GM19193 (cell line): ENCODE data around the gene SLC9A9.

Experiments
- POLR2A ChIP-seq: IDR thresholded peaks from 4 replicates; pipeline ENCODE4 v1.6.1; 2011; ENCODE audit not compliant: insufficient read depth, insufficient read length; ENCODE audit errors: extremely low read depth

The SLC9A9 gene

GRCh38 chr3:143383421-143383820 lies 464.8 kb downstream of the SLC9A9 start:
- TF ChIP-seq POLR2A: no peak

- no peak for TF ChIP-seq POLR2A
Observed at GRCh38 chr3:143382816-143383215, 465.5 kb downstream of the SLC9A9 start.

- no peak for TF ChIP-seq POLR2A
Observed at GRCh38 chr3:143380449-143380848, 467.8 kb downstream of the SLC9A9 start.

GRCh38 chr3:143375698-143376097 lies 472.6 kb downstream of the SLC9A9 start:
- no peak for TF ChIP-seq POLR2A

- TF ChIP-seq POLR2A: no peak
Observed at GRCh38 chr3:143367171-143367570, 481.1 kb downstream of the SLC9A9 start.

GRCh38 chr3:143366672-143367071 lies 481.6 kb downstream of the SLC9A9 start:
- no peak for TF ChIP-seq POLR2A

- no peak for TF ChIP-seq POLR2A
Observed at GRCh38 chr3:143363949-143364348, 484.3 kb downstream of the SLC9A9 start.

GRCh38 chr3:143363276-143363675 lies 485.0 kb downstream of the SLC9A9 start:
- no peak for TF ChIP-seq POLR2A

- TF ChIP-seq POLR2A: no peak
Observed at GRCh38 chr3:143362115-143362991, 485.9 kb downstream of the SLC9A9 start.

- no peak for TF ChIP-seq POLR2A
Observed at GRCh38 chr3:143361589-143361988, 486.7 kb downstream of the SLC9A9 start.

- no peak for TF ChIP-seq POLR2A
Observed at GRCh38 chr3:143360244-143360643, 488.0 kb downstream of the SLC9A9 start.

GRCh38 chr3:143358793-143359491 lies 489.3 kb downstream of the SLC9A9 start:
- TF ChIP-seq POLR2A: no peak

GRCh38 chr3:143358155-143358792 lies 490.0 kb downstream of the SLC9A9 start:
- no peak for TF ChIP-seq POLR2A

GRCh38 chr3:143357700-143358099 lies 490.6 kb downstream of the SLC9A9 start:
- no peak for TF ChIP-seq POLR2A

GRCh38 chr3:143356839-143357238 lies 491.4 kb downstream of the SLC9A9 start:
- TF ChIP-seq POLR2A: no peak
